GM19372 (cell line): Measurements from ENCODE around the gene METRN.
A peak's percentile ranks its signal among the peaks of the same experiment; 100 is the strongest.

ENCODE experiments used
- ATAC-seq: cut with Tn5 transposase; IDR thresholded peaks from one replicate; pipeline ENCODE4 v1.9.1; 2021; ENCODE audit warnings: mild to moderate bottlenecking, low read depth, moderate library complexity; ENCODE audit not compliant: unreplicated experiment

METRN gene

DNA sequence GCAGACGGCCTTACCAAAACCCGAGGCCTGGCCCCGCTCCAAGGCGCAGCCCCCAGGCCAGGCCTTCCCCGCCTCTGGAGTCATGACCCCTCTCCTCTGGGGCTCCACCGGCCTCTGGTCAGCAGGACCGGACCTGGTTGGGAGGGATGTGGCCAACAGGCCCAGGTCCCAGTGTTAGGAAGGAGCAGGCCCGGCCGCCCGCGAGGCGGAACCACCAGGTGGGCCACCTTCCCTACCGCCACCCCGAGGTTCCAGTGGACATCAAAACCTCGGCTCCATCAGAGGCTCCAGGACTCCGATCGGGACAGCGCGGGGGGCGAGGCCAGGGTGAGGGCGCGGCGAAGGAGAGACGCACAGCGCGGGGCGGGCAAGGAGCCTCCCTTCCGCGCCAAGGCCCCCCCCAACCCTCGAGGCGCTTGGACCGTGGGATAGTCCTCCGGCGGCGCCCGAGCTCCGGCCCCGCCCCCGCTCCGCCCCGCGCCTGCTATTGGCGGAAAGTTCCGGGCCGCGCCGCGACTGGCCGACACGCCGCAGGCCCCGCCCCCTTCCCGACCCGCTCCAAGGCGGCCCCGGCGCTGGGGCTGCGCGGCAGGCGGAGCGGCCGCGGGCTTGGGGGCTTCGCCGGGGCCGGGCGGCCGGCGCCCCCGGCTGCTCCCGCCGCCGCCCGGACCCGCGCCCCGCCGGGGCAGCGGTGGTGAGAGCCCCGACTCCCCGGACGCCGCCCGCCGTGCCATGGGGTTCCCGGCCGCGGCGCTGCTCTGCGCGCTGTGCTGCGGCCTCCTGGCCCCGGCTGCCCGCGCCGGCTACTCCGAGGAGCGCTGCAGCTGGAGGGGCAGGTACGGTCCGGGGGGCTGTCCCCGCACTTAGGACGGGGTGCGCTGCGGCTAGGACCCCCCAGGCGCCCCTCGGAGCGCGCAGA is at the start of gene METRN:
METRN (plus strand) TSS at position 561 of the 919 bp plus-strand sequence; CDS start at position 733, 172 bp downstream.
- peak; percentile 69 for ATAC-seq

DNA sequence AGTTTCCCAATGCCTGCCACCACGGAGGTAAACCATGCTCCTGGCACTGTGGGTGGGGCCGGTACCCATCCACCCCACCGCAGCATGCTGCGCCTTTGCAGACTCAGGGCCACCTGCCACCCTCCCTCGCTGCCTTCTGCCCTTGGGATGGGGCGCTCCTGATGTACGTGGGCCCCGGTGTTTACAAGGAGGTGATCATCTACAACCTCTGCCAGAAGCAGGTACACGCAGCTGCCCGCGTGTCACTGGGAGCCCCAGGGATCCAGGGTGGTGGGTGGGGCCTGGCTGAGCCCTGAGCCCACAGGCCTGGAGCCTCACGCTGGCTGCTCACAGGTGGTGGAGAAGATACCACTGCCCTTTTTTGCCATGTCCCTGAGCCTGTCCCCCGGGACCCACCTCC is 48.3 kb upstream of the METRN start:
- no peak for ATAC-seq

DNA sequence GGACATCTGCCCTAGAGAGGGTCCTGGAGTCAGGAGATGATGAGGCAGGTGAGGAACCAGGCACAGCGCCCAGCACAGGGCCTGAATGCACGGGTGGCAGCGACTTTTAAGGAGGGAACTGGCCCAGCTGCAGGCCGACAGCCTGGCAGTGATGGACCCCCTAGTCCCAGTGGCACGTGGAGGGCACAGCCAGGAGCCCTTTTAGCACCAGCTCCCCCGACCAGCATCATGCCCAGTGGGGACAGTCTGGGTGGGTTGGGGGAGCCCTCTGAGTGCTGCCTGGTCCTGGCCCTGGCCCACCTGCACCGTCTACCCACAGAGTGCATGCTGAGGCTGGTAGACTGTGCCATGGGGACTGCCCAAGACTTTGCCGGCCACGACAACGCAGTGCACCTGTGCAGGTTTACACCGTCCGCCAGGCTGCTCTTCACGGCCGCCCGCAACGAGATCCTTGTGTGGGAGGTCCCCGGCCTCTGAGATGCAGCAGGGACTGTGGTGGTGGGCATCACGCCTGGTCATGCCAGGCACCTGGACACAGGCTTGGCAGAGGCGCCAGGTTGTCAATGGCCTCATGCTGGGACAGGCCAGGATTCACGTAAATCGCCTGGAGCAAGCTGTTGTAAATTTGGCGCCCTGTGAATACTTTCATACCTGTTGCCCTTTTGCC is 47.7 kb upstream of the METRN start:
- ATAC-seq, result no peak

DNA sequence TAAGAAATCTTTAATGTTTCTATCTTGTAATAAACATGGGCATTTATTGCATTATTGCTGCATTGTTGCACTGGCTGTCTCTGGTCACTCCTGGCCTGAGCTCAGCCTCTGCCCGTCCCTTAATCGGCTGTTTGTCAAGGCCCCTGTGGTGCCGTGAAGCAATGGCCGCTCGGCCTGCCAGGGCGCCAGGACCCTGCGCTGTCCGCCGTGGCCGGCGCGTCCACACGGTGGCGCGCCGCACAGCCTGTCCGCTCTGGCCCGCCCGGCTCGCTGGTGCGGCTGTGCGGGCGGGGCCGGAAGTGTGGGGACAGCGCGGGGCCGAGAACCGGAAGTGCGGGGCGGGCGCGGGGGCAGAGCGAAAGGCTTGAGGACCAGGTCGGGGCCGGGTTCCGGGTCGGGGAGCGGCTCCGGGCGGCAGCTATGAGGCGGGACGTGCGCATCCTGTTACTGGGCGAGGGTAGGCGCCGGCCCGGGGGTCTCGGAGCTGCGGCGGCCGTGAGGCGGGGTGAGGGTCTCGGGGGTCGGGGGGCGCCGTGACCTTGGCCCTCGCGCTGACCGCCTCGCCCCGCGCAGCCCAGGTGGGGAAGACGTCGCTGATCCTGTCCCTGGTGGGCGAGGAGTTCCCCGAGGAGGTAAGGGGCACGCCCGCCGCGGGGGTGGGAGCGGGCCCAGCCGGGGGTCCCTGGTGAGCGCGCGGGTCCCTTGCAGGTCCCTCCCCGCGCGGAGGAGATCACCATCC is 47.0 kb upstream of the METRN start, which contains the start of gene RHOT2:
RHOT2 (plus strand) TSS at position 353 of the 739 bp plus-strand sequence; CDS start at position 421, 68 bp downstream.
- peak; percentile 93 for ATAC-seq

DNA sequence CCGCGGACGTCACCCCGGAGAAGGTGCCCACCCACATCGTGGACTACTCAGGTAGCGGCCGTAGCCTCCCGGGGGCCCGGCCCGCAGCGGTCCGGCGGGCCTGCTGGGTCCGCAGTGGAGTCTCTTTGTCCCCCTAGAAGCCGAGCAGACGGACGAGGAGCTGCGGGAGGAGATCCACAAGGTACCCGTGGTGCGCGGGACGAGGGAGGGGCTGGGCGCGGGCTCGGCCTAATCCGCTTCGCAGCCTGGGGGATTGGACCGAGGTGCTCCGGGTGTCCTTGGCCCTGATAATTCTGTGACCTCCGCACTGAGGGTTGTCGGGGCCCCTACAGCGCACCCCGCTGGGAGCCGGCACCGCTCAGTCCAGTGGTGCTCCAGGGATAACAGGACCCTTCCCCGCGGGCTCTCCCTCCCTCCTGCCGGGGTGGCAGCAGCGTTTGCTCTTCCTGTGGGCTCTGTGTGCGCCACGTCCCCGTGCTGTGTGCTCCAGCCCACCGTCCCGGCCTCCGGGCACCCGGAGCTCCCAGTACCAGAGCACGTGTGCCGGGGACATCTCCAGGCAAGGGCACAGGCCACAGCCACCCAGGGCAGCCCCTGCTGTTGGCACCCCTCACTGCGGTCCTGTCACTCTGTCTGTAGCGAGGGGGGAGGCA is 46.3 kb upstream of the METRN start:
- ATAC-seq, result peak; percentile 8

DNA sequence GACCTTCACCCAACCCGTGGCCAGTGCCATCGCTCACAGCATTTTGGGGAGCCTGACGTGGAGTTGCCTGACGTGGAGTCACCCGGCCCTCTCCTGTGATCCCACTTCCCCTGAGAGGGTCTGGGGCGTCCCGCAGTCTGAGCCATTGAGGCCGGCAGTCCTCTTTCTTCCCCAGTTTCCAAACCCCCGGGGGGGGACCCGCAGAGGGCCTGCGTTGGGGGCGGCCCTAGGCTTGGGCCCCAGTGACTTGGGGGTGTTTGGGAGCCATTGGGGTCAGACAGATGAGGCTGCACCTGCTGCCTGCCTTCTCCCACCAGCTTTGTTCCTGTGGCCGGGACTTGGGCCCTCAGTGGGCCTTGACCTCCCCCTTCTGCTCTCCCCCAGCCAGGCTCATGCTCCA is 45.3 kb upstream of the METRN start:
- ATAC-seq, result no peak

DNA sequence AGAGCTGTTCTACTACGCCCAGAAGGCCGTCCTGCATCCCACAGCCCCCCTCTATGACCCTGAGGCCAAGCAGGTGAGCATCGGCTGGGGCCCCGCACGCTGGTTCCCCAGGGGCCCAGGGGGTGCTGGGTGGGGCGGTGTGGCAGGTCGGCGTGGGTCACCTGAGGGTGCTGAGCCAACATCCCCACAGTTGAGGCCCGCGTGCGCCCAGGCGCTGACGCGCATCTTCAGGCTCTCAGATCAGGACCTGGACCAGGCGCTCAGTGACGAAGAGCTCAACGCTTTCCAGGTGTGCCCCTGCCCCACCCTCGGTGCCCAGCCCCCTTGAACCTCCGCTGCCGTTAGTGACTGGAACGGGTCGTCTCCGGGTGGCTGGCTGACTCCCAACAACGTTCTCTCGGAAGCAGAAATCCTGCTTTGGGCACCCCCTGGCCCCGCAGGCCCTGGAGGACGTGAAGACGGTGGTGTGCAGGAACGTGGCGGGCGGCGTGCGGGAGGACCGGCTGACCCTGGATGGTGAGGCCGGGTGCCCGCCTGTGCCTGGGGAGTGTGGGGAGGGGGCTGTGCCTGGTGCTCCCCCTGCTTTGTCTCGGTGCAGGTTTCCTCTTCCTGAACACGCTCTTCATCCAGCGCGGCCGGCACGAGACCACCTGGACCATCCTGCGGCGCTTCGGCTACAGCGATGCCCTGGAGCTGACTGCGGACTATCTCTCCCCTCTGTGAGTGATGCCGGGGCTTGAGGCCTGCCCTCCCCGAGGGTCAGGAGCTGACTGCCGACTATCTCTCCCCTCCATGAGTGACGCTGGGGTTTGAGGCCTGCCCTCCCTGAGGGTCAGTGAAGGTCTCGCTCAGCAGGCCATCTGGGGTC is 44.2 kb upstream of the METRN start:
- ATAC-seq, result no peak

DNA sequence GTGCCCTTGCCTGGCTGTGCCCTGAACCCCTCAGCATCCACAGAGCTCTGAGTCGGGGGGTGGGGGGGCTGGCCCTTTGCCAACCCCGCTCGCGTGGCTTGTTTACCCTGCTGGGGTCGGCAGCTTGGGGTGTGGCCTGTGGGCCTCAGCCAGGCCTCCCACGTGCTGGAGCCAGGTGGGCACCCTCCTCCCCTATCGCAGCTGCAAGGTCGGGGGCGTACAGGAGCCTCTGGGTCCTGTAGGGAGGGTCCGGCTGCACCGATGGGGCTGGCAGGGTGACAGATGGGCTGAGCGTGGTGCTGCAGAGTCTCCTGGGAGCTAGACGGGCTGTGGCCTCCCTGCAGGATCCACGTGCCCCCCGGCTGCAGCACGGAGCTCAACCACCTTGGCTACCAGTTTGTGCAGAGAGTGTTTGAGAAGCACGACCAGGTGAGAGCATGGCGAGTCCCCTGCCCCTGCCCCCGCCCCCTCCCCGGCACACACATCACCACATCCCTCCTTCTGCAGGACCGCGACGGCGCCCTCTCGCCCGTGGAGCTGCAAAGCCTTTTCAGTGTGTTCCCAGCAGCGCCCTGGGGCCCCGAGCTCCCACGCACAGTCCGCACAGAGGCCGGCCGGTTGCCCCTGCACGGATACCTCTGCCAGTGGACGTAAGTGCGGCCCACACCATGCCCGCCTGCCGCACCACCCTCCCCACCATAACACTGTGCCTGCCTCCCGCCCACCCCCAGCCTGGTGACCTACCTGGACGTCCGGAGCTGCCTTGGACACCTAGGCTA is 43.4 kb upstream of the METRN start:
- ATAC-seq, result no peak

DNA sequence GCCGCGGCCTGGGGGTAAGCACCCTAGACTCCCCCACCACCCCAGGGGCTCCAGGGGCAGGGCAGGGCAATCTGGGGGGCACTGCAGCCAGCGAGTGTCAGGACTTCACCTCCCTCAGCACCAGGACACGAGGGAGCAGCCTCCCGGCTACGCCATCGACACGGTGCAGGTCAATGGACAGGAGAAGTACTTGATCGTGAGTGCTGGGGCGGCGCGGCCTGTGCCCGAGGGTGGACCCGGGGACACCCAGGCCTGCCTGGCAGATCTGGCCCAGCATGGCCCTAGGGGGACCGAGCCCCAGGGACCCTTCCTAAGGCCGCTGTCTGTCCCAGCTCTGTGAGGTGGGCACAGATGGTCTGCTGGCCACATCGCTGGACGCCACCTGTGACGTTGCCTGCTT is 42.5 kb upstream of the METRN start:
- ATAC-seq, result no peak

DNA sequence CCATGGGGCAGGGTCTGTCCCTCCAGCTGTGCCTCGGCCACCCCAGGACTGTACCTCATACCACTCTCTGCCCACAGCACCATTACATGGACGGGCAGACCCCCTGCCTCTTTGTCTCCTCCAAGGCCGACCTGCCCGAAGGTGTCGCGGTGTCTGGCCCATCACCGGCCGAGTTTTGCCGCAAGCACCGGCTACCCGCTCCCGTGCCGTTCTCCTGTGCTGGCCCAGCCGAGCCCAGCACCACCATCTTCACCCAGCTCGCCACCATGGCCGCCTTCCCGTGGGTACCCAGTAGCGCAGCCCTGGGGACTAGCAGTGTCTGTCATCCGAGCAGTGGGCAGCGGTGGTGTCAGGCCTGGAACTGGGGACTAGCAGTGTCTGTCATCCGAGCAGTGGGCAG is 42.1 kb upstream of the METRN start:
- no peak for ATAC-seq

DNA sequence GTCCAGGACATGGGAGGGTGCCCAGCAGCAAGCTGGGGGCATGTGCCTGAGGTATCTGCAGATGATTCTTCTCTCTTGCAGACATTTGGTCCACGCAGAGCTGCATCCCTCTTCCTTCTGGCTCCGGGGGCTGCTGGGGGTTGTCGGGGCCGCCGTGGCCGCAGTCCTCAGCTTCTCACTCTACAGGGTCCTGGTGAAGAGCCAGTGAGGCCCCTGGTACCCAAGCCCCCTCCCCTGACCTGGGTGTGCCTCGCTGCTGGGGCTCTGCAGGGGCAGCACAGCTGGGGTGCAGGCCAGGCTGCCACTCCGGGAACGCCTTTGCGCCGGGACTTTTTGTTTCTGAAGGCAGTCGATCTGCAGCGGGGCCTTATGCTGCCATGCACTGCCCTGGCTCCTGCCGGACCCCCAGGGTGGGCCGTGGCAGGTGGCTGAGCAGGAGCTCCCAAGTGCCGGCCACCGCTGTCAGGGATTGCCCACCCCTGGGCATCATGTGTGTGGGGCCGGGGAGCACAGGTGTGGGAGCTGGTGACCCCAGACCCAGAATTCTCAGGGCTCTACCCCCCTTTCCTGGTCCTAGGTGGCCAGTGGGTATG is 41.4 kb upstream of the METRN start:
- no peak for ATAC-seq

DNA sequence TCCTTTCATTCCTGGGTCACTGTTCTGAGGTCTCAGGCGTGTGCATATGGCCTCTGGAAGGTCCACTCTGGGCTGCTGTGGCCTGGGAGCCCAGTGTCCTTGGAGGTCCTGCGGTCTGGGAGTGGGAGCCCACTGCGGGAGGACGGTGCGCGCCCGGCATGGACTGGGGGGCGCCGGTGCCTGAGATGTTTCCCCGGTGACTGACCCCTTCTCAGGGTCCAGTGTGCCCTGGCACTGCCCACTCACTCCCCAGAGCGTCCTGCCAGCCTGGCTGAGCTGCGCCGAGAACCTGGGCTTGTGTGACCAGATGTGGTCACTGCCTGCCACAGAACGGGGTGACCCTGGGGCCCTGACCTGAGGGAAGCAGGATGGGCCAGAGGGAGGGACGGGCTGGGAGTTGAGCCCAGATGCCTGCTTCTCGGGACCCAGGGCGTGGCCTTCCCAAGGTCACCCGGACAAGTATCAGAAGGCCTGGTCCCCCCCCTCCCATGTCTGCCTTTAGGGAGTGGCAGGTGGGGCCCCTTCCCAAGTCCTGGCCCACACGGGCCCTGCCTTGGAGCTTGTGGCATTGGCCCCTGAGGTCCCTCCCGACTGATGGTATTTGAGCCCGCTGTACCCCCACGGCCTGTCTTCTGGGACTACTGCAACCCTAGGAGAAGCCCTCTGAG is 40.6 kb upstream of the METRN start:
- ATAC-seq, result no peak

DNA sequence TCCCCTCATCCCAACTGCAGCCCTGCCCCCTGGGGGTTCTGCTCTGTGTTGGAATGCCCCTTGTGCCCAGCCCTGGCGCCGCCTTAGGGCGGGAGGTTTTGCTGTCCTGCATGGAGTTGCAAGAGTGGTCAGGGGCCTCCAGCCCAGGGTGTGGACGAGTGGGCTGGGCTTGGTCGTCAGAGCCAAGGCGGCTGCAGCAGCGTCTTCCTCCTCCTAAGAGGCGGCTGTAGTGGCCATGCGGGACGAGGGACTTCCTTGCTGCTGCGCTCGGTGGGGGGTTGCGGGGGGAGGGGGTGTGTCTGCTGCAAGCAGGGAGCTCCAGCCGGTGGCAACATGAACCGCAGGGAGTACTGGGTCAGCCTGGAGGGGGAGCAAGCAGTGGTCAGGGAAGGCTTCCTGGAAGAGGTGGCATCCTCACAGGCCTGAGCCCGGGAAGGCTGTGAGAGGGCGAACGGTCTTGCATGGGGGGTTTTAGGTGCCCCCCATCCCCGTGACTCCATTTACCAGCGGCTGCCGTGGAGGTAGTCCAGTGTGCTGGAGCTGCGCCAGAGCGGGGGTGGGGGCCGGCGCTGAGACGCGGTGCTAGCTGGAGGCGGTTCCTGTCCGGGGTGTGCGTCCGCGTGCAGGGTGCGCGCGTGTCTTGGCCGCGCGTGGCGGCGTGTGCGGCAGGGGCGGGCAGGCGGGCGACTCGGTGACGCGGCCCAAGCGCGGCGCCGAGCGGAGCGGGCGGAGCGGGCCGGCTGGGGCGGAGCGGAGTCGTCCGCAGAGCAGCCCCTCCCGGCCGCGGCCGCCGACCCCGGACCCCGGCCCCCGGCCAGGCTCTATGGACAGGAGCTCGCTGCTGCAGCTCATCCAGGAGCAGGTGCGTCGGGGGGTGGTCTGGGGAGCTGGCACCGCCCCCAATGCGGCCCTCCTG is 39.7 kb upstream of the METRN start, which contains the start of gene RHBDL1:
RHBDL1 (plus strand) TSS at position 704 of the 916 bp plus-strand sequence; CDS start at position 824, 120 bp downstream.
- ATAC-seq, result no peak

DNA sequence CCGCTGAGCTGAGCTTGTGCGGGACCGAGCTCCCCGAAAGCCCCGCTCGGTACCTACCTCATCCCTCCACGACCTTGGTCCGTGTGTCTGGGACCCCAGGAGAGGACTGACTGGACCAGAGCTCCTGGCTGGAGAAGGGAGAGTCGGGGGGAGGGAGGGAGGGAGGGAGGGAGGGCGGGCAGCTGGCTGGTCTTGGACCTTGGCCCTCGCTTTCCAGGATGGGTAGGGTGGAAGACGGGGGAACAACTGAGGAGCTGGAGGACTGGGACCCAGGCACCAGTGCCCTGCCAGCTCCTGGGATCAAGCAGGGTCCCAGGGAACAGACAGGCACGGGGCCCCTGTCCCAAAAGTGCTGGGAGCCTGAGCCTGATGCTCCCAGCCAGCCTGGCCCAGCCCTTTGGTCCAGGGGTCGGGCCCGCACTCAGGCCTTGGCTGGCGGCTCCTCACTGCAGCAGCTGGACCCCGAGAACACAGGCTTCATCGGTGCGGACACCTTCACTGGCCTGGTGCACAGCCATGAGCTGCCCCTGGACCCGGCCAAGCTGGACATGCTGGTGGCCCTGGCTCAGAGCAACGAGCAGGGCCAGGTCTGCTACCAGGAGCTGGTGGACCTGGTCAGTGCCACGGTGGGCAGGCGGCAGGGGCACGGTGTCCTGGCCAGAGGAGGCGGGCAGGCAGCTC is 38.9 kb upstream of the METRN start:
- no peak for ATAC-seq

DNA sequence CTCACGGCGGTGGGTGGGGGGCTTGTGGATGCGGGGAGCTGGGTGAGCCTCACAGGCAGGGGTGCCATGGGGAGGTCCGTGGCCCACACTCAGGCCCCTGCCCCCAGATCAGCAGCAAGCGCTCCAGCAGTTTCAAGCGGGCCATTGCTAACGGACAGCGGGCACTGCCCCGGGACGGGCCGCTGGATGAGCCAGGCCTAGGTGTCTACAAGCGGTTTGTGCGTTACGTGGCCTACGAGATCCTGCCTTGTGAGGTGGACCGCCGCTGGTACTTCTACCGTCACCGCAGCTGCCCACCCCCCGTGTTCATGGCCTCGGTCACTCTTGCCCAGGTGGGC is 38.4 kb upstream of the METRN start:
- ATAC-seq, result no peak

DNA sequence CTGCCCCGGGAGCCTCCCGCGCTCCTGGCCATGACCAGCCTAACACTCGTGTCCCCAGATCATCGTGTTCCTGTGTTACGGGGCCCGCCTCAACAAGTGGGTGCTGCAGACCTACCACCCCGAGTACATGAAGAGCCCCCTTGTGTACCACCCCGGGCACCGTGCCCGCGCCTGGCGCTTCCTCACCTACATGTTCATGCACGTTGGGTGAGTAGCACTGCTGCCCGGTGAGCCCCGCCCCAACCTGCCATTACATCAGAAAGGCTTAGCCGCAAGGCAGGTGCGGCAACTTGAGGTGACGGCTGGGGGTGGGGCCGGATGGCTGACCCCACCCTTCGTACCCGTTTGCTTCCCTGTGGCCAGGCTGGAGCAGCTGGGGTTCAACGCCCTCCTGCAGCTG is 38.0 kb upstream of the METRN start:
- ATAC-seq, result no peak
